ENCODE results near the gene PRPF18.

DNA sequence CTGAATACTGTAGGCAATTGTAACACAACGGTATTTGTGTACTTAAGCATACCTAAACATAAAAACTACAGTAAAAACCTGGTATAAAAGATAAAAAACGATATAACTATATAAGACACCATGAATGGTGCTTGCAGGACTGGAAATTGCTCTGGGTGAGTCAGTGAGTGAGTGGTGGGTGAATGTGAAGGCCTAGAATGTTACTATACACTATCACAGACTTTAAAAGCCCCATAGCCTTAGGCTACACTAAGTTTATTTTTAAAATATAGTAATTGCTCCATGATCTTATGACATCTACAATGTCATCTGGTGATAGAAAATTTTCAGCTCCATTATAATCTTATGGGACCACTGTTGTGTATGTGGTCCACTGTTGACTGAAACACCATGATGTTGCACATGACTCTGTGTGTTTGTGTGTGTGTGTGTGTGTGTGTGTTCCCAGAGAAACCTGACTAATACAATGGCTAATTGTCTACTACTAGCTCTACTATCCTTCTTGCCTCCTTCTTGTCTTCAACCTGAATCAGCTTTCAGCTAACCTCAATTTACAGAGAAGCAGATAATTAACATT is 27.6 kb upstream of the PRPF18 start:
- TF ChIP-seq, protein P1, sequence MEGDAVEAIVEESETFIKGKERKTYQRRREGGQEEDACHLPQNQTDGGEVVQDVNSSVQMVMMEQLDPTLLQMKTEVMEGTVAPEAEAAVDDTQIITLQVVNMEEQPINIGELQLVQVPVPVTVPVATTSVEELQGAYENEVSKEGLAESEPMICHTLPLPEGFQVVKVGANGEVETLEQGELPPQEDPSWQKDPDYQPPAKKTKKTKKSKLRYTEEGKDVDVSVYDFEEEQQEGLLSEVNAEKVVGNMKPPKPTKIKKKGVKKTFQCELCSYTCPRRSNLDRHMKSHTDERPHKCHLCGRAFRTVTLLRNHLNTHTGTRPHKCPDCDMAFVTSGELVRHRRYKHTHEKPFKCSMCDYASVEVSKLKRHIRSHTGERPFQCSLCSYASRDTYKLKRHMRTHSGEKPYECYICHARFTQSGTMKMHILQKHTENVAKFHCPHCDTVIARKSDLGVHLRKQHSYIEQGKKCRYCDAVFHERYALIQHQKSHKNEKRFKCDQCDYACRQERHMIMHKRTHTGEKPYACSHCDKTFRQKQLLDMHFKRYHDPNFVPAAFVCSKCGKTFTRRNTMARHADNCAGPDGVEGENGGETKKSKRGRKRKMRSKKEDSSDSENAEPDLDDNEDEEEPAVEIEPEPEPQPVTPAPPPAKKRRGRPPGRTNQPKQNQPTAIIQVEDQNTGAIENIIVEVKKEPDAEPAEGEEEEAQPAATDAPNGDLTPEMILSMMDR (IDR thresholded peaks at IDR 0.05; ENCODE audit: low read depth, low read length) = no peak
- TF ChIP-seq POLR2A (IDR thresholded peaks at IDR 0.05; ENCODE audit: extremely low read depth, insufficient read length) (no peak), MYC (IDR thresholded peaks at IDR 0.05; ENCODE audit: low read depth, low read length) (no peak)
